Activated CD8-positive, alpha-beta T cell treated with anti-CD3 and anti-CD28 coated beads, Interleukin-2, amount 10 ng/mL, durations not matched to agents 7 days and 5 days (primary cell): ENCODE data around the gene TIMM8B. TPM values are rescaled to one million over a fixed set of nuclear protein-coding genes. Genes with fewer than 3 reads are reported as not detected.
A peak's percentile ranks its signal among the peaks of the same experiment; 100 is the strongest.
"Not testable (repeated sequence)": the region's sequence is repeated elsewhere in the genome, so short reads cannot be mapped to it uniquely, and the experiment has no call there.

Experiments used
- ATAC-seq: fragments of 150-1000 bp; cut with Tn5 transposase; one replicate; pipeline ENCODE4 v1.10.0; 2021; ENCODE audit warnings: moderate library complexity
- CTCF ChIA-PET: fragments of 350-600 bp; sonication (Branson Sonifier 250); formaldehyde crosslinking; loops from one replicate; lab custom pipeline; 2021; ENCODE audit warnings: antibody characterized with exemption; lab: Charles Lee
- POLR2A ChIA-PET: fragments of 350-600 bp; sonication (Branson Sonifier 250); formaldehyde crosslinking; loops from one replicate; lab custom pipeline; 2021; ENCODE audit warnings: antibody characterized with exemption; lab: Charles Lee
- DNase-seq: peaks from one replicate; pipeline ENCODE4 v3.0.0-alpha.2; 2020
- H3K27ac Mint-ChIP-seq: one replicate; pipeline ENCODE4 v1.8.0; 2021; ENCODE audit warnings: mild to moderate bottlenecking, mixed read lengths
- H3K27me3 Mint-ChIP-seq: one replicate; pipeline ENCODE4 v1.8.0; 2021; ENCODE audit warnings: low read depth, mixed read lengths
- H3K36me3 Mint-ChIP-seq: one replicate; pipeline ENCODE4 v1.8.0; 2021; ENCODE audit warnings: low read depth, mixed read lengths
- H3K4me1 Mint-ChIP-seq: one replicate; pipeline ENCODE4 v1.8.0; 2021; ENCODE audit warnings: low read depth, mixed read lengths
- H3K4me3 Mint-ChIP-seq: one replicate; pipeline ENCODE4 v1.8.0; 2021; ENCODE audit warnings: mild to moderate bottlenecking, mixed read lengths
- H3K9me3 Mint-ChIP-seq: one replicate; pipeline ENCODE4 v1.8.0; 2022; ENCODE audit warnings: mixed read lengths; ENCODE audit not compliant: insufficient read depth
- total RNA-seq, 2 experiments: library from RNA; stranded (reverse); gene quantifications; one replicate each; pipeline ENCODE4 v1.2.3, GENCODE V29; 2021

The TIMM8B gene
- total RNA-seq, 2 experiments from 2014 or later, result 59.1 to 62.3 TPM

GRCh38 chr11:112113539-112114457, 27.2 kb upstream of the TIMM8B start:
- CTCF ChIA-PET, result interaction anchor here (0.7 to 7.3 kb wide), 24 partner anchors 8 to 582 kb away, joined by 3 to 52 read pairs (median 4); partner anchors contain the start of genes BCO2 and IL18
- H3K4me3 Mint-ChIP-seq, result no peak overlapping the region
- H3K27me3 Mint-ChIP-seq, result no peaks in the 10 kb centered on the region
- H3K27ac Mint-ChIP-seq, result no peak overlapping the region
- H3K4me1 Mint-ChIP-seq, result peaks cover 32% of the 10 kb centered on the region
- no peaks in the 10 kb centered on the region for H3K36me3 Mint-ChIP-seq
- H3K9me3 Mint-ChIP-seq, result no peaks in the 10 kb centered on the region
- POLR2A ChIA-PET, result interaction anchor here (0.7 kb wide), 1 partner anchor 457 kb away, joined by 3 read pairs; no protein-coding TSS in a partner anchor
- peak; percentile 74 for ATAC-seq
- DNase-seq, result no peak

GRCh38 chr11:112106070-112106469, 19.5 kb upstream of the TIMM8B start:
- Mint-ChIP-seq H3K27me3 (no peaks in the 10 kb centered on the region), H3K4me3 (no peak overlapping the region), H3K27ac (no peak overlapping the region), H3K9me3 (no peaks in the 10 kb centered on the region), H3K36me3 (no peaks in the 10 kb centered on the region), H3K4me1 (no peaks in the 10 kb centered on the region)
- no peak for DNase-seq
- ChIA-PET POLR2A (interaction anchor here (0.6 to 1.2 kb wide), 3 partner anchors 9 to 170 kb away, joined by 3 to 4 read pairs (median 3); partner anchors contain the start of genes SDHD and TIMM8B), CTCF (interaction anchor here (7.7 kb wide), 1 partner anchor 8 kb away, joined by 42 read pairs; no protein-coding TSS in a partner anchor)
- no peak for ATAC-seq

GRCh38 chr11:112103446-112103845, 16.9 kb upstream of the TIMM8B start:
- no peaks in the 10 kb centered on the region for H3K36me3 Mint-ChIP-seq
- POLR2A ChIA-PET, result interaction anchor here (0.7 to 0.8 kb wide), 2 partner anchors 11 to 12 kb away, joined by 3 read pairs; no protein-coding TSS in a partner anchor
- no peak for ATAC-seq
- no peak for DNase-seq
- H3K4me1 Mint-ChIP-seq, result no peaks in the 10 kb centered on the region
- no peak overlapping the region for H3K4me3 Mint-ChIP-seq
- H3K9me3 Mint-ChIP-seq, result no peaks in the 10 kb centered on the region
- H3K27ac Mint-ChIP-seq, result no peak overlapping the region
- CTCF ChIA-PET, result interaction anchor here (1.4 to 7.7 kb wide), 2 partner anchors 11 to 177 kb away, joined by 5 to 42 read pairs; no protein-coding TSS in a partner anchor
- no peaks in the 10 kb centered on the region for H3K27me3 Mint-ChIP-seq

GRCh38 chr11:112100462-112100861, 13.9 kb upstream of the TIMM8B start:
- POLR2A ChIA-PET, result no interaction called here
- no peak overlapping the region for H3K4me3 Mint-ChIP-seq
- no peaks in the 10 kb centered on the region for H3K9me3 Mint-ChIP-seq
- CTCF ChIA-PET, result interaction anchor here (7.7 kb wide), 1 partner anchor 14 kb away, joined by 42 read pairs; no protein-coding TSS in a partner anchor
- no peaks in the 10 kb centered on the region for H3K4me1 Mint-ChIP-seq
- ATAC-seq, result no peak
- H3K27me3 Mint-ChIP-seq, result no peaks in the 10 kb centered on the region
- no peak overlapping the region for H3K27ac Mint-ChIP-seq
- peaks cover 7% of the 10 kb centered on the region for H3K36me3 Mint-ChIP-seq
- no peak for DNase-seq

- H3K27me3 Mint-ChIP-seq, result no peaks in the 10 kb centered on the region
- no peak overlapping the region for H3K4me3 Mint-ChIP-seq
- DNase-seq (no peak), ATAC-seq (no peak)
- peaks cover 20% of the 10 kb centered on the region for H3K36me3 Mint-ChIP-seq
- H3K27ac Mint-ChIP-seq, result no peak overlapping the region
- no peaks in the 10 kb centered on the region for H3K9me3 Mint-ChIP-seq
- no peaks in the 10 kb centered on the region for H3K4me1 Mint-ChIP-seq
- ChIA-PET CTCF (interaction anchor here (1.0 kb wide), 1 partner anchor 16 kb away, joined by 3 read pairs; no protein-coding TSS in a partner anchor), POLR2A (interaction anchor here (0.7 to 1.4 kb wide), 2 partner anchors 8 to 12 kb away, joined by 3 to 4 read pairs; partner anchors contain the start of genes SDHD and TIMM8B)
These were observed 11.4 kb upstream of the TIMM8B start for GRCh38 chr11:112097734-112098528.

GRCh38 chr11:112096194-112096593, 9.6 kb upstream of the TIMM8B start:
- no peaks in the 10 kb centered on the region for H3K4me1 Mint-ChIP-seq
- DNase-seq, result no peak
- no peaks in the 10 kb centered on the region for H3K27me3 Mint-ChIP-seq
- H3K36me3 Mint-ChIP-seq, result peaks cover 32% of the 10 kb centered on the region
- H3K9me3 Mint-ChIP-seq, result no peaks in the 10 kb centered on the region
- ATAC-seq, result no peak
- no peak overlapping the region for H3K27ac Mint-ChIP-seq
- H3K4me3 Mint-ChIP-seq, result no peak overlapping the region
- POLR2A ChIA-PET, result no interaction called here
- CTCF ChIA-PET, result interaction anchor here (1.1 kb wide), 1 partner anchor 16 kb away, joined by 3 read pairs; no protein-coding TSS in a partner anchor

GRCh38 chr11:112095302-112095701, 8.7 kb upstream of the TIMM8B start:
- CTCF ChIA-PET, H3K27ac Mint-ChIP-seq, DNase-seq, H3K9me3 Mint-ChIP-seq, H3K27me3 Mint-ChIP-seq, H3K4me3 Mint-ChIP-seq, H3K4me1 Mint-ChIP-seq, ATAC-seq, POLR2A ChIA-PET: not testable (repeated sequence)
- H3K36me3 Mint-ChIP-seq, result peaks cover 38% of the 10 kb centered on the region

- no peaks in the 10 kb centered on the region for H3K27me3 Mint-ChIP-seq
- POLR2A ChIA-PET, result interaction anchor here (0.8 to 1.5 kb wide), 5 partner anchors 12 to 161 kb away, joined by 3 to 5 read pairs (median 3); partner anchors contain the start of genes NKAPD1 and PIH1D2
- peak overlapping the region; percentile 99 for H3K4me3 Mint-ChIP-seq
- ATAC-seq (no peak), DNase-seq (no peak)
- no peaks in the 10 kb centered on the region for H3K9me3 Mint-ChIP-seq
- peaks cover 88% of the 10 kb centered on the region for H3K36me3 Mint-ChIP-seq
- peak overlapping the region; percentile 96 for H3K27ac Mint-ChIP-seq
- H3K4me1 Mint-ChIP-seq, result peaks cover 58% of the 10 kb centered on the region
- CTCF ChIA-PET, result interaction anchor here (0.9 to 2.5 kb wide), 6 partner anchors 25 to 216 kb away, joined by 3 to 9 read pairs (median 5); partner anchors contain the start of genes ALG9 and BCO2
These were observed 656 bp upstream of the TIMM8B start for GRCh38 chr11:112087212-112087611.

GRCh38 chr11:112085822-112086421, 634 bp downstream of the TIMM8B start:
- DNase-seq (peak; percentile 64), ATAC-seq (peak; percentile 50)
- CTCF ChIA-PET, result interaction anchor here (0.9 to 2.5 kb wide), 4 partner anchors 90 to 214 kb away, joined by 4 to 9 read pairs (median 5); partner anchors contain the start of genes ALG9 and BCO2
- Mint-ChIP-seq H3K27me3 (no peaks in the 10 kb centered on the region), H3K9me3 (no peaks in the 10 kb centered on the region), H3K4me1 (peaks cover 60% of the 10 kb centered on the region), H3K27ac (peak overlapping the region; percentile 96), H3K36me3 (peaks cover 82% of the 10 kb centered on the region), H3K4me3 (peak overlapping the region; percentile 99)
- POLR2A ChIA-PET, result interaction anchor here (0.6 to 1.5 kb wide), 6 partner anchors 11 to 321 kb away, joined by 3 read pairs; partner anchors contain the start of genes NKAPD1 and PIH1D2

- CTCF ChIA-PET, result interaction anchor here (0.6 to 1.0 kb wide), 2 partner anchors 57 to 151 kb away, joined by 3 to 4 read pairs; partner anchors contain the start of gene DLAT
- Mint-ChIP-seq H3K36me3 (peaks cover 73% of the 10 kb centered on the region), H3K4me3 (no peak overlapping the region), H3K27ac (peak overlapping the region; percentile 76), H3K4me1 (peaks cover 42% of the 10 kb centered on the region), H3K27me3 (no peaks in the 10 kb centered on the region), H3K9me3 (no peaks in the 10 kb centered on the region)
- POLR2A ChIA-PET, result no interaction called here
- ATAC-seq (no peak), DNase-seq (no peak)
These were observed 3.8 kb downstream of the TIMM8B start for GRCh38 chr11:112082729-112083128.
